Spinal cord (tissue), 10 donors: ENCODE data around the gene EMC10. TPM values are rescaled to one million over a fixed set of nuclear protein-coding genes. Genes with fewer than 3 reads are reported as not detected.
A peak's percentile ranks its signal among the peaks of the same experiment; 100 is the strongest.

Source experiments
- DNase-seq, 6 donors: peaks; one replicate each; pipeline versions ENCODE4 v3.0.0 to v3.0.0-alpha.2; 2013 to 2015; ENCODE audit warnings: low spot score in 6 of 6, low read depth in 4 of 6
- H3K27ac ChIP-seq: one replicate; pipeline ENCODE4 v1.5.1; 2013; ENCODE audit warnings: low read depth, low read length, control low read depth
- H3K27me3 ChIP-seq: one replicate; pipeline ENCODE4 v1.6.1; 2013; ENCODE audit warnings: low read length; ENCODE audit not compliant: control insufficient read depth, insufficient read depth
- H3K36me3 ChIP-seq: one replicate; pipeline ENCODE4 v1.6.1; 2013; ENCODE audit warnings: low read length; ENCODE audit not compliant: control insufficient read depth, insufficient read depth
- H3K4me1 ChIP-seq: one replicate; pipeline ENCODE4 v1.6.1; 2013; ENCODE audit warnings: low read length; ENCODE audit not compliant: control insufficient read depth, insufficient read depth
- H3K4me3 ChIP-seq: one replicate; pipeline ENCODE4 v1.5.1; 2013; ENCODE audit warnings: low read depth, low read length, control low read depth
- H3K9me3 ChIP-seq: one replicate; pipeline ENCODE4 v1.6.1; 2013; ENCODE audit warnings: low read length; ENCODE audit not compliant: control insufficient read depth, insufficient read depth
- WGBS: methylation state at CpG from one replicate; pipeline ENCODE4 v1.1.5; 2013; ENCODE audit warnings: missing lambda C conversion rate; ENCODE audit not compliant: insufficient coverage; 5-methylcytosine and 5-hydroxymethylcytosine counted together
- polyA plus RNA-seq, 2 donors: library from polyadenylated mRNA; unstranded; fragments of 120-200 nt; gene quantifications; one replicate each; pipeline ENCODE4 v1.2.1, GENCODE V29; 2013; ENCODE audit not compliant: insufficient read length in 2 of 2
- total RNA-seq, 2 donors: library from RNA; depleted of rRNA in 1 of 2; stranded (reverse); fragments of 120-200 nt in 1 of 2; fragments of >200 nt in 1 of 2; gene quantifications; one replicate each; pipeline versions ENCODE4 v1.2.3 to v1.2.4, GENCODE V29; 2013 to 2014
- donor health status: healthy.

Gene EMC10
- total and polyA plus RNA-seq, 4 donors = 78.4 to 267 (median 220) TPM

DNA sequence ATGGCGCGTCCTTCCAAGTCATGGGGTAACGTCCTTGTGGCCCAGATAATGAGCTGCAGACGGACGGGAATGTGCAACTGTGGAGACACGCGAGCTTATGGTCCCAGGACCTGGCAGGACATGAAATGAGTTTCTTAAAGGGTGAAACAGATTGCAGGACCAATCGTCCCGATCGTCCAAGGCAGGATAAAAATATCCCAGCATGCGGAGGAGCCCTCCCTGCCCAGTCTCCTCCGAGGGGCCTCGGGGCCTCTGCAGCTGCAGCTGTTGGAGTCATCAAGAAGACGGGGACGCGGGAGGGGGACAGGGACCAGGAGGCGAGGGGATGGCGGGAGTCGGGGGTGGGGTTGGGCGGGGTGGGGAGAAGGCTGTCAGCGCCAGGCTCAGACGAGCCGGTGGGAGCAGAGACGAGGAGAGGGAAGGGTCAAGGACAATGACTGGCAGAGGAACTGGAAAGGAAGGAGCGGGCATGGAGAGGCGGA is 14.7 kb downstream of the EMC10 start:
- H3K27ac ChIP-seq = no peak overlapping the region
- WGBS = 14% methylated on average over 26 of the region's 26 CpGs
- peaks cover 36% of the 10 kb centered on the region for H3K4me1 ChIP-seq
- no peak overlapping the region for H3K4me3 ChIP-seq
- H3K9me3 ChIP-seq = peaks cover 5% of the 10 kb centered on the region
- H3K27me3 ChIP-seq = peaks cover 34% of the 10 kb centered on the region
- peaks cover 4% of the 10 kb centered on the region for H3K36me3 ChIP-seq
- peak in 1 of 6 donors; percentile 45 for DNase-seq

DNA sequence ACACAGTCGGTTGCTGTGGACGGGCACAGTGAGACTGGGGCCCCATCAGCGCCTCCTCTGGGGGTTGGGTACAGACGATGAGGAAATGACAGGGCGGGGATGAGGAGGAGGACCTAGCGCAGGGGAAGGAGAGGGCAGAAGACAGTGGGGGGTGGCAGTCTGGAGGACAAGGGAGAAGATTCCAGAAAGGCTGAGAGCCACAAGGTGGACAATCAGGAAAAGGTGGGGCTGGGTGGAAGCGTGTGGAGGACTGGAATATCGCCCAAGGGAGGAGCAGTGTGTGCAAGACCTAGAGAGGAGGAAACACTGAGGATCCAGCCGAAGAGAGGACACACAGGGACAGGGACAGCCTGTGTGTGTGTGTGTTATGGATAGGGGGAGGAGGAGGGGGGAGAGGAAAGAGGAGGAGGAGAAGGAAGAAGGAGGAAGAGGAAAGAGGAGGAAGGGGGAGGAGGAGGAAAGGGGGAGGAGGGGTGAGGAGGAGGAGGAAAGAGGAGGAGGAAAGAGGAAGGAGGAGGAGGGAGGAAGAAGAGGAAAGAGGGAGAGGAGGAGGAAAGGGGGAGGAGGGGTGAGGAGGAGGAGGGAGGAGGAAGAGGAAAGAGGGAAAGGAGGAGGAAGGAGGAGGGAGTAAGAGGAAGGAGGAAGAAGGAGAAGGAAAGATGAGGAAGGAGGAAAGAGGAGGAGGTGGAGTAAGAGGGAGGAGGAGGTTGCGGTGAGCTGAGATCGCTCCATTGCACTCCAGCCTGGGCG is 16.2 kb downstream of the EMC10 start:
- no peak overlapping the region for H3K4me3 ChIP-seq
- no peaks in the 10 kb centered on the region for H3K9me3 ChIP-seq
- H3K27ac ChIP-seq = no peak overlapping the region
- H3K27me3 ChIP-seq = peaks cover 29% of the 10 kb centered on the region
- H3K36me3 ChIP-seq = peaks cover 2% of the 10 kb centered on the region
- peaks cover 49% of the 10 kb centered on the region for H3K4me1 ChIP-seq
- DNase-seq = peak in 1 of 6 donors; percentile 21
- WGBS = 12% methylated on average over 9 of the region's 12 CpGs

DNA sequence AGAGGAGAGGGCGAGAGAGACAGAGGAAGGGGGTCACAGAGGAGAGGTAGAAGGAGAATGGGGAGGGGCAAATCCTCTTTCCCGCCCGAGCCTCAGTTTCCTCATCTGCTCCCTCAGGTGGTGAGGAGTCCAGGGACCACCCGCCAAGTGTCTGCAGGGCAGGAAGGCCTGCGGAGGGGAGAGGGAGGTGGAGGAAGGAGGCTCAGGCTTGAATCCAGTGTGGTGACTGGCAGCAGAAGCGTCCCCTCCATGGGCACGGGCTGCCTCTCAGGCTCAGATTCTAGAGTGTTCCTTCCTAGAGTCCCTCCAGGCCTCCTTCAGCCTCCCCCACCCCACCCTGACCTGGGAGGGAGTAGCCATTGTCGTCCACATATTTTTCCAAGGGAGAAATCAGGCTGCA is 16.9 kb downstream of the EMC10 start:
- Histone ChIP-seq H3K4me3 (no peak overlapping the region), H3K4me1 (peaks cover 49% of the 10 kb centered on the region), H3K27me3 (peaks cover 28% of the 10 kb centered on the region), H3K36me3 (no peaks in the 10 kb centered on the region), H3K9me3 (no peaks in the 10 kb centered on the region), H3K27ac (no peak overlapping the region)
- DNase-seq = no peak
- WGBS = 66% methylated on average over 6 of the region's 8 CpGs

DNA sequence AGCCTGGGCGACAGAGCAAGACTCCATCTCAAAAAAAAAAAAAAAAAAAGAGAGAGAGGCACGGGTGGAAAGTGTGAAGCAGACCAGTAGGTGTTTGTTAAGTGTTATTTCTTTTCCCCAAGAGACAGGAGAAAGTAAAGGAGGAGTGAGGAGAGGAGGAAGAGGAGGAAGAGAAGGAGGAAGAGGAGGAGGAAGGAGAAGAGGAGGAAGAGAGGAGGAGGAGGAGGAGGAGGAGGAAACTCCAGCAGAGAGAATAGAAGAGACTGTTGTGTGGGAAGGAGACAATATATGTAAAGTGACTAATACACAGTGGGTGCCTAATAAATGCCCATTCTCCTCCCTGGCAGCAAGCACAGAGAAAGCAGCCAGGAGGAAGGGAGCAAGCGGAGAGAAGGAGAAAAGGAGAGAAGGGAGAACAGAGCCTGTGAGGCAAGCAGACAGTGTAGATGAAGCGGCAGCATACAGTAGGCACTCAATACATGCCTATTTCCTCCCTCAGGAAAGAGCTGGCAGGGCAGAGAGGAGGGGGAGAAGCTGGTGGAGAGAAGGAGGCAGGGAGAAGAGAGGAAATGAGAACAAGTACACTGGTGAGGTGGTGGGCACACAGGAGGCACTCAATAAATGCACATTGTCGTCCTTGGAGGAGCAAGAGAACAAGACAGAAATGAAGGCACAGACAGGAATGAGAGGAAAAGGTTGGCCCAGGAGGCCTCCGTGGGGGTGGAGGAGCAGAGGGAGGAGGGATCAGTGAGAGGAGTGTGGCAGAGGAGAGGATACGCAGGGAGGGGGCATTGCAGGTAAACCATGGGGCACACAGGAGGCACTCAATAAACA is 18.1 kb downstream of the EMC10 start:
- Histone ChIP-seq H3K36me3 (no peaks in the 10 kb centered on the region), H3K27me3 (peaks cover 22% of the 10 kb centered on the region), H3K4me1 (peaks cover 42% of the 10 kb centered on the region), H3K9me3 (no peaks in the 10 kb centered on the region), H3K27ac (no peak overlapping the region), H3K4me3 (no peak overlapping the region)
- DNase-seq = no peak
- 89% methylated on average over 2 of the region's 7 CpGs for WGBS

DNA sequence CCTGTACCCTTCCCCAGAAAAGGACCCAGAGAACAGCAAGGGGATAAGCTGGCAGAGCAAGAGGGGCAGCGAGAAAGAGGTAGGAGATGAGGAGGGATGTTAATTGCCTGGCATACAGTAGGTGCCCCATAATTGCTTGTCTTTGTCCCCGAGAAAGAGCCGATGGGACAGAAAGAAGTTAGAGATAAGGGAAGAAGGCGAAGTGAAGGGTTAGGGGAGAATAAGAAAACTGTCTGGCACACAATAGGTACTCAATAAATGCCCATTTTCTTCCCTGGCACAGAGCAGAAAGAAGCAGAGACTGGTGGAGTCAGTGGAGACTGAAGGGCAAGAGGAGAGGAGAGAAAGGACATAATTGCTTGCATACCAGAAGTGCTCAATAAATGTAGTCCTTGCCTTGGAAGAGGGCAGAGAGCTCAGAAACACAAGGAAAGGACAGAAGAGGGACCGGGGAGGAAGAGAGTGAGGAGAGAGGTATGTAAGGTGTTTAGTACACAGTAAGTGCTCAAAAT is 18.8 kb downstream of the EMC10 start:
- Histone ChIP-seq H3K27me3 (peaks cover 21% of the 10 kb centered on the region), H3K4me3 (no peak overlapping the region), H3K4me1 (peaks cover 40% of the 10 kb centered on the region), H3K36me3 (no peaks in the 10 kb centered on the region), H3K27ac (no peak overlapping the region), H3K9me3 (no peaks in the 10 kb centered on the region)
- no peak for DNase-seq
- 83% methylated on average over 1 of the region's 5 CpGs for WGBS

DNA sequence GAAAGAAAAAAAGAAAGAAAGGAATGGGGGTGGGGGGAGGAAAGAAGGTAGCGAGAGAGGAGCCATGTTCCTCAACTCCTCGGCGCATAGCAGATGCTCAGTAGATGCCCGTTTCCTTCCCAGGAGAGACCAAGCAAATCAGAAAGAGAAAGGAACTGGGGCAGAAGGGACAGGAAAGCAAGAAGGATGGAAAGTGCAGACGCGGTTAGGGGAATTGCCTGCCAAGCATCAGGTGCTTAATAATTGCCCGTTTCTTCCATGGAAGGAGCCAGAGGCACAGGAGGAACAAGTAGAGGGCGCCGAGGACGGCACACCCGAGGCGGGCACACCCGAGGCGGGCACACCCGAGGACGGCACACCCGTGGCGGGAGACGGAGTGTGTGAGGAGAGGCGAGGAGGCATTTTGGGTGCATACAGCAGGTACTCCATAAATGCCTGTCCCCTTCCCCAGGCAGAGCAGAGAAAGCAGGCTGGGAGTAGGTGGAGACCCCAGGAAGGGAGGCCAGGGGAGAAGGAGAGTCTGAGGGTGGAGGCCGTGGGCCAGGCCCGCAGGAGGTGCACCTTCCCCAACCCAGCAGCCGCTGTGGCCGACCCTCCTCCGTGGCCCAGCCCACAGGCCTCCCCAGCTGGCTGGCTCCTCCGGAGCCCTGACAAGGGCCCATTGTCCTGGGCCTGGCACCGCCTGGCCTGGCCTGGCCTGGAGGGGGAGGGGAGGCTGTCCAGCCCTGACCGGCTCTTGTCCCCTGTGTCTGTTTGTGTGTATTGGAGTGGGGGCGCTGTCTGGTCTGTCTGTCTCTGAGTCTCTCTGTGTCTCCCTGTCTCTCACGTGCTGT is 20.1 kb downstream of the EMC10 start:
- 52% methylated on average over 17 of the region's 30 CpGs for WGBS

DNA sequence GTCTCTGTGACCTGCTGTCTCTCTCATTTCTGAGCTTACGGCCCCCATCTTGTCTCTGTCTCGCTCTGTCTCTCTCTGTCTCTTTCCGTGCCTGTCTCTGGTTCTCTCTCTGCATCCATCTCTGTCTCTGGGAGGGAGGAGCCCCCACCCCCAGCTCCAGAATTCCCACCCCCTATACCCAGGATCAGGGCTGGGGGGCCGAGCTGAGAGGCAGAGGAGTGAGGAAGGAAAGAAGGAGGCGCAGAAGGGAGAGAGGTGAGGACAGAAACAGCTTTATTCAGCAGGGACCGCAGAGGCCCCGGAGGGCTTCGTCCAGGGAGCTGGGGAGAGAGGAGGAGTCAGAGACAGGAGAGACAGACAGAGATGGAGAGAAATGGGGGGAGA is 20.7 kb downstream of the EMC10 start:
- H3K27me3 ChIP-seq = peaks cover 15% of the 10 kb centered on the region
- H3K4me3 ChIP-seq = no peak overlapping the region
- no peak for DNase-seq
- H3K36me3 ChIP-seq = no peaks in the 10 kb centered on the region
- H3K4me1 ChIP-seq = peaks cover 42% of the 10 kb centered on the region
- no peaks in the 10 kb centered on the region for H3K9me3 ChIP-seq
- peak overlapping the region; percentile 67 for H3K27ac ChIP-seq
- WGBS = 46% methylated on average over 7 of the region's 8 CpGs

More for the DNA sequence above, 20.1 kb downstream of the EMC10 start:
- peak overlapping the region; percentile 67 for H3K27ac ChIP-seq
- no peaks in the 10 kb centered on the region for H3K36me3 ChIP-seq
- no peaks in the 10 kb centered on the region for H3K9me3 ChIP-seq
- H3K4me3 ChIP-seq = no peak overlapping the region
- peak in 4 of 6 donors; percentile 57 to 87 (median 66) for DNase-seq
- H3K27me3 ChIP-seq = peaks cover 21% of the 10 kb centered on the region
- peaks cover 40% of the 10 kb centered on the region for H3K4me1 ChIP-seq

DNA sequence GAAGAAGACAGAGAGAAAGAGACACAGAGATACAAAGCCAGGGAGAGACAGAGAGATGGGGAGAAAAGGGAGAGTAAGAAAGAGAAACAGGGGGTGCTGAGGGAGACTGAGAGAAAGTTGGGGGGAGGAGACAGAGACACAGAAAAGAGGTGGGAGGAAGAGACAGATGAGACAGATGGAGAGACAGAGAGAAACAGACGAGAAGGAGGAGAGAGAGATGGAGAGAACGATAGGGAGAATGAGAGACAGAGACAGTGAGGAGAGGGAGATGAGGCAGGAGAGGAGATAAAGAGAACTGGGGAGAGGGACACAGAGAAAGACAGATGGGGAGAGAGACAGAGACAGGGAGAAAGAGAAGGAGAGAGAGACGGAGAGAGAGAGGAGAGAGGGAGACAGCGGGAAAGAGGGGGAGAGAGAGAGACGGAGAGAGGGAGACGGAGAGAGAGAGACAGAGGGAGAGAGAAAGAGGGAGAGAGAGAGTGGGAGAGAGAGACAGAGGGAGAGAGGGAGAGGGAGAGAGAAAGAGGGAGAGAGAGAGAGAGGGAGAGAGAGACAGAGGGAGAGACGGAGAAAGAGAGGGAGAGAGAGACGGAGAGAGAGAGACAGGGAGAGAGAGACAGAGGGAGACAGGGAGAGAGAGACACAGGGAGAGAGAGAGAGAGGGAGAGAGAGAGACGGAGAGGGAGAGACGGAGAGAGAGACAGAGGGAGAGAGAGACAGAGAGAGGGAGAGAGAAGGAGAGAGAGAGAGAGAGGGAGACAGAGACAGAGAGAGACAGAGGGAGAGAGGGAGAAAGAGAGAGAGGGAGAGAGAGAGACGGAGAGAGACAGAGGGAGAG is 22.1 kb downstream of the EMC10 start:
- H3K27me3 ChIP-seq = peaks cover 9% of the 10 kb centered on the region

More for the DNA sequence above, 22.1 kb downstream of the EMC10 start:
- H3K4me3 ChIP-seq = no peak overlapping the region
- H3K36me3 ChIP-seq = no peaks in the 10 kb centered on the region
- H3K9me3 ChIP-seq = no peaks in the 10 kb centered on the region
- H3K4me1 ChIP-seq = peaks cover 35% of the 10 kb centered on the region
- 70% methylated on average over 11 of the region's 11 CpGs for WGBS
- DNase-seq = no peak
- no peak overlapping the region for H3K27ac ChIP-seq
